NCI-H1105 (cell line): ENCODE measurements around the gene SYCE1.

Source experiments
- DNase-seq: peaks from one replicate; lab custom pipeline; 2025; lab: John Stamatoyannopoulos, UW

Gene SYCE1

DNA sequence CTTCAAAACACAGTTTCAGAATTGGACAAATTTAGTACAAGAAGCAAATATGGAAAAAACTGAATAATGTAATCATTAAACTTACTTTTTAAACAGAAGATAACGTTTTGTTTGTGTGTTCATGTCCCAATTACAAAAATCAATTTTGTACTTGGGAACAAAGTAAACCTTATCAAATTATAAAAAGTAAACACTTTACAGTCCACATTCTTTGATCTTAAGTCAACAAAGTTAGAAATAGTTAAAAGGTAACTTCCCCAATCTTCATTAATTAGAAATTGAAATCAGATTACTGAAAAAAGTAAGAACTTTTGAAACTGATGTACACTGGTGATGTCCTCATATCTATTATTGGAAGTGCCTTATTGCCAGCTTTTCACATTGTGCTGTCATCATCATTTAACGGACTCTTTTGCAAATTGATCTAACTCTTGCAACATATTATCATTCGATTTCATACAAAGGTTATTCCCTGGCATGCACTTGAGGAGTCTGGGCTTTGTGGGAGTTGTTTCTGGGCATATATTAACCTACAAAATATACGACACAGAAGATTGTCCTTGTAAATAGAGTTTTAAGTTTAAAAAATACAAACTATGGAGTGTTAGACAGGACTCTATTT is 53.4 kb downstream of the SYCE1 start:
- DNase-seq: no peak

DNA sequence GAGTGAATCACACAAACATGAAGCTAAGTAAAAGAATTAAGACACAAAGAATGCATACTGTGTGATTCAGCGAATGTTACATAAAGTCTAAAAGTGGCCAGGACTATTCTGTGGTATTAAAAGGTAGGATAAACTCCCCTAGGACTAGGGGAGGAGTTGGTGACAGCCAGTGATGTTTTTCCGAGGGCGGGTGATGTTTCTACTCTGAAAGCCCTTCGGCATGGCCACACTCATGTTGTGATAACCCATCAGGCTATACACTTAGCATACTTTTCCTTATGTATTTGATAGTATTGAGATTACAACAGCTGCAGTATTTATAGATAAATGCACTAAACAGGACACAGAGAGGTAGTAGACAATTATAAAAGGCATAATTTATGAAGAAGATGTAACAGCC is 54.0 kb downstream of the SYCE1 start:
- DNase-seq: no peak

DNA sequence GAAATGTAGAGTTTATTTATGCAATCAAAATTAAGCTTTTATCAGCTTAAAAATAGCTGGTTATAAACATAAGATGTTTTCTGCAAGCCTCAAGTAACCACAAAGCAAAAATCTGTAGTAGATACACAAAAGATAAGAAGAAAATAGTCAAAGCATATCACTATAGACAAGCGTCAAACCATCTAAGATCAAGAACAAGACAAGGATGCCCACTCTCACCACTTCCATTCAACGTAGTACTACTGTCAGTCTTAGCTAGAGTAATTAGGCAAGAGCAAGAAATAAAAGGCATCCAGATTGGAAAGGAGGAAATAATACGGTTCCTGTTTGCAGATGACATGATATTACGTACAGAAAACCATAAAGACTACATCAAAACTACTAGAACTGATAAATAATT is 55.7 kb downstream of the SYCE1 start:
- no peak for DNase-seq
